GM12874 (cell line): ENCODE data around the gene CBLN3.

ENCODE experiments used
- TF ChIP-seq, protein P1 (sequence below): IDR thresholded peaks from 2 replicates; pipeline ENCODE4 v1.5.1; 2011; ENCODE audit warnings: low read depth, mild to moderate bottlenecking, control low read depth, low read length, moderate library complexity; ENCODE audit not compliant: insufficient read depth

The CBLN3 gene

DNA sequence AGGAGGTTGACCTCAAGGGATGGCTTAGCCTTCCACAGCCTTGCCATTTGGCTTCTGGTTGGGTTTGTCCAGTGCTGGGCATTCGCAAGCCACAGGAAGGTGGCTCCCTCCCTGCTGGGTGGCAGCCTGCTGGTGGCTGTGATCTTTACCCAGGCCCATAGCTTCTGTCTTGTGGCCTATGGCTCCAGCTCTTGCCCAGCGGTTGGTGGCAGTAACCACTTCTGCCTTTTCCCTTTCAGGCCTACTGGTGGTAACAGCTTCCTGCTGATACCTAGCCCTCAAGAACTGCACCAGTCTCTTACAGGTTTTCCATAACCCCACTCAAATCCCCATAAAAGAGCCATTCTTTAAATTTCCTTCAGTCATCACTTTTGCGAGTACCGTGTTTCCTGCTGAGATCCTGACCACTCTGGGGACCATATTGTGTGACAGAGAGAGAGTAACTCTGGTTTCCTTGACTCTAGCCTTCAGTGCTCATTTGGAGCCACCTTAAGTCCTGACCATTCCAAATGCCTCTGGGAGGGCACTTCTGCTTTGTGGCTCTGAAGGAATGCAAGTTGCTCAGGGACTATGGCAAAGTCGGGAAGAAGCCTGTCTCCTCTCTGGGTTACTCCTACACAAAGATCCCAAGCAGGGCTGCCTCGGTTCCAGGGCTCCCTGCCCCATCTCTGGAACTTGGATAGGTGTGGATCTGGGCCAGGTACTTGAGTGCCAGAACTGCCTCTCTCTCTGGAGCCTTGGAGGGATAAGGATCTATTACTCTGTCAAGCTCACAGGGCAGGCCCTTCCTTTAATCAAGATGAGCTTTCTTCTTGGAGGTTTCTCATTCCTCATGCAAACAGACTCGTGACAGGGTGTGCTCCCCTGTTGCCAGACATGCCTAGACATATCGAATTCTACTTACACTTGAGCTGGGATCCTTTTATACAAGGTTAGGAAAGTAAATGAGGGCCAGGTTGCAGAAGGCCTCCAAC is 33.6 kb downstream of the CBLN3 start:
- TF ChIP-seq, protein P1, sequence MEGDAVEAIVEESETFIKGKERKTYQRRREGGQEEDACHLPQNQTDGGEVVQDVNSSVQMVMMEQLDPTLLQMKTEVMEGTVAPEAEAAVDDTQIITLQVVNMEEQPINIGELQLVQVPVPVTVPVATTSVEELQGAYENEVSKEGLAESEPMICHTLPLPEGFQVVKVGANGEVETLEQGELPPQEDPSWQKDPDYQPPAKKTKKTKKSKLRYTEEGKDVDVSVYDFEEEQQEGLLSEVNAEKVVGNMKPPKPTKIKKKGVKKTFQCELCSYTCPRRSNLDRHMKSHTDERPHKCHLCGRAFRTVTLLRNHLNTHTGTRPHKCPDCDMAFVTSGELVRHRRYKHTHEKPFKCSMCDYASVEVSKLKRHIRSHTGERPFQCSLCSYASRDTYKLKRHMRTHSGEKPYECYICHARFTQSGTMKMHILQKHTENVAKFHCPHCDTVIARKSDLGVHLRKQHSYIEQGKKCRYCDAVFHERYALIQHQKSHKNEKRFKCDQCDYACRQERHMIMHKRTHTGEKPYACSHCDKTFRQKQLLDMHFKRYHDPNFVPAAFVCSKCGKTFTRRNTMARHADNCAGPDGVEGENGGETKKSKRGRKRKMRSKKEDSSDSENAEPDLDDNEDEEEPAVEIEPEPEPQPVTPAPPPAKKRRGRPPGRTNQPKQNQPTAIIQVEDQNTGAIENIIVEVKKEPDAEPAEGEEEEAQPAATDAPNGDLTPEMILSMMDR, result no peak

DNA sequence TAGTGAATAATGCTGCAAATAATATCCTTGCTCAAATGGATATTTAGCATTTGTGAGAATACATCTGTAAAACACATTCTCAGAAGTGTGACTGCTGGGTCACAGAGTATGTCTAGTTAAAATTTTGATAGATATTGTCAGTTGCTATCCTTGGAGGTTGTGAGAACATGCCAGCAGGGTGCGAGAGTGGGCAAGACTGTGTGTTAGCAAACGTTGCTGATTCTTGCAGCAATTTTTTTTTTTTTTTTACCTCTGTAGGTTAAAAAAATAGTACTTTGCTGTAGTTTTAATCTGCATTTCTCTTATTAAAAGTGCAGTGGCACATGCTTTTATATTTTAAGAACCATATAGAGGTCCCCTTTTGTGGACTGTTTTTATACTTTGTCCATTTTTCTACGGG is 35.2 kb downstream of the CBLN3 start:
- TF ChIP-seq, protein P1, result no peak

DNA sequence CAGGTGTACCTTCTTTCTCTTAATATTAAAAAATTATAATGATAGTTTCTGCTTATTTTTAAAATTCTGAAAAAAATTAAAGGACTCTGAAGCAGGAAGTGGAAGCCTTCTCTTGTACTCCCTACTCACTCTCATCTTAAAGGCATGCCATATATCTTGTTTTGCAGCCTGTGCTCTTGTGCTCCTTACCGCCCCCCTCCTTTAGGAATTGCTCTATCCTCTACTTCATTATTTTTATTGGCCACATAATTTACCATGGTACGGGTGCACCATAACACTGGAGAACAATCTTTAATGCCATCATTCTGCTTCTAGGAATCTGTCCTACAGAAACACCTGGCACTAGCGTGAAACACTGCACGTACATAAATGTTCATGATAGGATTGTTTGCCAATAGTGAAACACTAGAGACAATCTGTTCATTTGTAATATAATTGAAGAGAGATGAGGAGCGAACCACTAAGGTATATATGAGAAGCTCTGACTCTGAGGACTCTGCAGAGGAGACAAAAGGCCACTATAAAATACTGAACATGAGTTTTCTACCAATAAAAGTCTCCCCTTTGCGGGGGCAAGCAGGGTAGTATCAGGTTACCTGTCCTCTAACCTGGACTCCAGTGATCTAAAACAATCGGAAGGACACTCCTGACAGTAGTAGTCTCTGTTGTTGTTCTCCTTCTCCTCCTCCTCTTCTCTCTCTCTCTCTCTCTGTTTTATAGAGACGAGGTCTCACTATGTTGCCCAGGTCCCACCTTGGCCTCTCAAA is 37.0 kb downstream of the CBLN3 start:
- TF ChIP-seq, protein P1, result no peak

DNA sequence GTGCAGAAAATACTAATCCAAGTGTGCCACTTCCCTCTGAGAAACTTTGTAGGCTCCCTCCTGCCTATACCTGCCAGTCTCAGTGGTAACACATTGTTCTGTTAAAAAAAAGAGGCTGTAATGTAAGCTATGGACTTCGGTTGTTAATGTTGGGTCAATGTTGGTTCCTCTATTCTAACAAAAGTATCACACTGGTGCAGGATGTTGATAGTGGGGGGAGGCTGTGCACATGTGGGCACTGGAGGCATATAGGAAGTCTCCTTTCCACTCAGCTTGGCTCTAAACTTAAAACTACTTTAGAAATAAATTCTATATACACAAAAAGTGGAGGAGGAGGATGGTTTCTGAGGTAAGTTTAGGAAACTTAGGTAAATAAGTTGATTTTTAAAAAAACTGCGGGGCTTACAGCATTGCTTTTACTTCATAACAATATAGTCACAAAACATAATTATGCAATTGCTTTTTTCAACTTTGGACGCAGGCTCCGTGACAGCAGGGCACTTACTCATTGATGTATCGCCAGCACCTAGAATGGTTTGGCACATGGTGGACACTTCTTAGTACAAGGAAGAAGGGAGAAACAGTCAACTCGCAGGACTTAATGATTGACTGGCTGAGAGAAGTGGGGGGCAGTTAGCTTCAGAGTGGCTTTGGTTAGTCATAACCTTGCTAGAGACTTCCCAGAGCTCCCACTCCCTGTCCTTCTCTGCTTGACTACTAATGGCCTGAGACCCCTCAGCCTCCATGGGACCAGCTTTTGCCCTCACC is 38.6 kb downstream of the CBLN3 start:
- TF ChIP-seq, protein P1, result no peak

DNA sequence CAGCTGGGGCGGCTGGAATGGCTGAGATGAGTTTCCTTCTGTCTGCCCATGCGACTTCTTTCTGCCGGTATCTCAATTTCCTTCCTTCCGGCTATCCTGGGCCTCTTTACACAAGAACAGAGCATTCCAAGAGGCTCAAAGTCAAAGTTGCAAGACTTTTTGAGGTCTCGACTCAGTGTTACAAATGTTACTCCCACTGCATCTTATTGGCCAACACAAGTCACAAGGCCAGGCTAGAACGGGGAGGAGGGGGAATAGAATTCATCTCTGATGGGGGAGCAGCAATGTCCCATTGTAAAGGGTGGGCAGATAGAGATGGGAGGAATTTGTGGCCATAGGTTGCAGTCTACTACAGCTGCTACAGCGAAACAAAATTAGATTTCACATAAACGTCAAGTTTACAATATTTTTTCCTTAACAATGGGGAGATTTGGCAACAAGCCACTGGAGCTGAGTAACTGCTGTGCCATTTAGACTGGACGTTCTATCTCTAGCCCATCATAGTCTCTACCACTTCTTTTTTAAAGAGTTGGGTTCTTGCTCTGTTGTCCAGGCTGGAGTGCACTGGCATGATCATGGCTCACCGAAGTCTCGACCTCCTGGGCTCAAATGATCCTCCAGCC is 40.1 kb downstream of the CBLN3 start:
- TF ChIP-seq, protein P1, result no peak

DNA sequence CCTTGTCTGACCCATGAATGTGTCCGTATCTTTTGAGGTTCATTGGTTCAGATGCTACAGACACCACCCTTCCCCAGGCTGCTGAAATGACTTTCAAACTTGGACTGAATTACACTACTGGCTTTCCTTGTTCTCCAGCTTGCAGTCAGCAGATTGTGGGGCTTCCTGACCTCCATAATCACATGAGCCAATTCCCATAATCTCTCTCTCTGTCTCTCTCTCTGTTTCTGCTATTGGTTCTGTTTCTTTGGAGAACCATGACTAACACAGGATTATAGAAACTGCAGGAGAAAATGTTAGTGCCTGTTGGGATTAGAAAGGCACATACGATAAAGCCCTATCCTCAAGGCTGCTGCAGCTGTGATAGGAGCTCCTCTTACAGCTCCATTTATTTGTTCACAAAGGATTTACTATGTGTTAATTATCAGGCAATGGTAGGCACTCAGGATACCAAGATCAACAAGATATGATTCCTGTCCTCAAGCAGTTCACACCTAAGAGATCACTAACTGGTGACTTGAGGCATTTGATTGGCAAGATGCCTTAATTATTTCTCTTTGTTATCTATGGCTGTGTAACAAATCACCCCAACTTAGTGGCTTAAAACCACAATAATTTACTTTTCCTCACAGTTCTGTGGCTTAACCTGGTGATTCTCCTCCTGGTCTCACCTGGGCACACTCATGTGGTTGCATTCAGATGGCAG is 40.8 kb downstream of the CBLN3 start:
- TF ChIP-seq, protein P1, result no peak
